Measurements from ENCODE around the gene PACS2.

GRCh38 chr14:105418269-105419194 lies 104.0 kb downstream of the PACS2 start:
- TF ChIP-seq, protein P1, sequence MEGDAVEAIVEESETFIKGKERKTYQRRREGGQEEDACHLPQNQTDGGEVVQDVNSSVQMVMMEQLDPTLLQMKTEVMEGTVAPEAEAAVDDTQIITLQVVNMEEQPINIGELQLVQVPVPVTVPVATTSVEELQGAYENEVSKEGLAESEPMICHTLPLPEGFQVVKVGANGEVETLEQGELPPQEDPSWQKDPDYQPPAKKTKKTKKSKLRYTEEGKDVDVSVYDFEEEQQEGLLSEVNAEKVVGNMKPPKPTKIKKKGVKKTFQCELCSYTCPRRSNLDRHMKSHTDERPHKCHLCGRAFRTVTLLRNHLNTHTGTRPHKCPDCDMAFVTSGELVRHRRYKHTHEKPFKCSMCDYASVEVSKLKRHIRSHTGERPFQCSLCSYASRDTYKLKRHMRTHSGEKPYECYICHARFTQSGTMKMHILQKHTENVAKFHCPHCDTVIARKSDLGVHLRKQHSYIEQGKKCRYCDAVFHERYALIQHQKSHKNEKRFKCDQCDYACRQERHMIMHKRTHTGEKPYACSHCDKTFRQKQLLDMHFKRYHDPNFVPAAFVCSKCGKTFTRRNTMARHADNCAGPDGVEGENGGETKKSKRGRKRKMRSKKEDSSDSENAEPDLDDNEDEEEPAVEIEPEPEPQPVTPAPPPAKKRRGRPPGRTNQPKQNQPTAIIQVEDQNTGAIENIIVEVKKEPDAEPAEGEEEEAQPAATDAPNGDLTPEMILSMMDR (IDR thresholded peaks at IDR 0.05) = no peak
- no peak for TF ChIP-seq POLR2AphosphoS5 (IDR thresholded peaks at IDR 0.05; ENCODE audit: low read depth, low read length)
- TF ChIP-seq, protein P2, sequence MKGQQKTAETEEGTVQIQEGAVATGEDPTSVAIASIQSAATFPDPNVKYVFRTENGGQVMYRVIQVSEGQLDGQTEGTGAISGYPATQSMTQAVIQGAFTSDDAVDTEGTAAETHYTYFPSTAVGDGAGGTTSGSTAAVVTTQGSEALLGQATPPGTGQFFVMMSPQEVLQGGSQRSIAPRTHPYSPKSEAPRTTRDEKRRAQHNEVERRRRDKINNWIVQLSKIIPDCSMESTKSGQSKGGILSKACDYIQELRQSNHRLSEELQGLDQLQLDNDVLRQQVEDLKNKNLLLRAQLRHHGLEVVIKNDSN (IDR thresholded peaks at IDR 0.05; ENCODE audit: borderline replicate concordance, low read depth) = no peak
- TF ChIP-seq FOXM1 (IDR thresholded peaks at IDR 0.05; ENCODE audit: low read depth) = no peak

All from SK-N-SH (cell line).